Eye (tissue), 1 donor: ENCODE data around the gene STRIP2.
"Not testable (repeated sequence)": the region's sequence is repeated elsewhere in the genome, so short reads cannot be mapped to it uniquely, and the experiment has no call there.

Experiments
- DNase-seq: peaks from one replicate; pipeline ENCODE4 v3.0.0-alpha.2; 2015

The STRIP2 gene

DNA sequence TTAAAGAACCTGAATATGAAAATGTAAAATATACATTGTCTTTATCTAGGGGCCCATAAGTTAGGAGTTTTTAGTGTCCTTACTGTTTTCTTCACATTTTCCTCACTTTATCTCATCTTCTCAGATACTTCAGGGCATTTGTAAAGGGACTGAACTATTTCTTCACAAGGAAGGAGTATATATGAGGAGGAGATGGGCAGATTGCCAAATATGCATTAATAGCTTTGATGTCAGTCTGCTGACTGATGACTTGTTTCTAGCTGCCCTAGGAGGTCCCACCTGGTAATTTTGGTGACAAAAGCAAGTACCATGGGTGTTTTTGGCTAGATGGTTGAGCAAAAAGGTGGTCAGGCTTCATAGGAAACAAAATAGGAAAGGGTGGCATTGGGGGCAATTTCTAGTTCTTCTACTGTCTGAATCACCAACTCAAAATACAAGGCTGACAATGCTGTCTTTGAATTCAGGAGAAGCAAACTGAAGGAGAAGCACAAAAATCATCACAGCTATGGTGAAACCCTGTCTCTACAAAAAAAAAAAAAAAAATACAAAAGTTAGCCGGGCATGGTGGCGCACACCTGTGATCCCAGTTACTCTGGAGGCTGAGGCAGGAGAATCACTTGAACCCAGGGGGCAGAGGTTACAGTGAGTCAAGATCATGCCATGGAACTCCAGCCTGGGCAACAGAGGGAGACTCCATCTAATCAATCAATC, 10.4 kb upstream of the STRIP2 start:
- no peak for DNase-seq

DNA sequence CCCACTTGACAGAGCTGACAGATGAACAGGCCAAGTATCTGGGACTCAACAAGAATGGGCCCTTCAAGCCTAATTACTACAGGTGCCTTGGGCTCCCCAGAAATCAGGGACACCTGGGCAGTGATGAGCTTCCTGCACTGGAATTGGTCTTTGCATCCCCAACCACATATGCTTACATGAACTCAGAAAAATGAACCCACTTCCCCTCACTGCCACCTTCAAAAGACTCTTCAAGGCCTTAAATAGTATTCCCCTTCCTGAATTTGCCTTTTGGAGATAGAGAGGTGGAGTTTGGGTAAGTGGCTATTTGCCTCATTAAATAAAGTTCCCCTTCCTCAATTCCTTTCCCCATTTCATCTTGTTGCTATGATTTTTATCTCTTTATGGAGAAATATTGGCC, 7.8 kb upstream of the STRIP2 start:
- no peak for DNase-seq

DNA sequence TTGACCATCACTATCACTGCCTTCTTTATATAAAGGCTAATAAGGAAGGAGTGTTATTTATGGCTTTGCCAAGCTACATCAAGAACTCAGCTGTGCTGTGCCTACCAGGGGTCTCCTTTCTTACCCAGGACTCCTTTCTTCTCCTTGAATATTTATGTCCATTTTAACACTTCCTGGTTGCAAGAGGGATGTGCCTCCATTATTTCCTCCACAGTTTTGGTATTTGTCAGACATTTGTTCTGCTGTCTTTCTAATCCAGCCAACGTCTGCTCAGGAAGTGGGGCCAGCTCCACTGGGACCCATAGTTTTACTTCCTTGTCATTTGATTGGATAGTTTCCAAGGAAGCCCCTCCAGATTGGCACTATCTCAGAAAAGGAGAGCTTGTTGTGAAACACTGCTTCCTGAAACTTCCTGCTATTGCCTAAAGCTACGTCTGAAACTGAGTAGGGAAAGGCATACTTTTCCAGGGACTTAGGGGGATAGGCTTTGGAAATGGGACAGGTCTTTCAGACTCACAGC, 6.6 kb upstream of the STRIP2 start:
- no peak for DNase-seq

DNA sequence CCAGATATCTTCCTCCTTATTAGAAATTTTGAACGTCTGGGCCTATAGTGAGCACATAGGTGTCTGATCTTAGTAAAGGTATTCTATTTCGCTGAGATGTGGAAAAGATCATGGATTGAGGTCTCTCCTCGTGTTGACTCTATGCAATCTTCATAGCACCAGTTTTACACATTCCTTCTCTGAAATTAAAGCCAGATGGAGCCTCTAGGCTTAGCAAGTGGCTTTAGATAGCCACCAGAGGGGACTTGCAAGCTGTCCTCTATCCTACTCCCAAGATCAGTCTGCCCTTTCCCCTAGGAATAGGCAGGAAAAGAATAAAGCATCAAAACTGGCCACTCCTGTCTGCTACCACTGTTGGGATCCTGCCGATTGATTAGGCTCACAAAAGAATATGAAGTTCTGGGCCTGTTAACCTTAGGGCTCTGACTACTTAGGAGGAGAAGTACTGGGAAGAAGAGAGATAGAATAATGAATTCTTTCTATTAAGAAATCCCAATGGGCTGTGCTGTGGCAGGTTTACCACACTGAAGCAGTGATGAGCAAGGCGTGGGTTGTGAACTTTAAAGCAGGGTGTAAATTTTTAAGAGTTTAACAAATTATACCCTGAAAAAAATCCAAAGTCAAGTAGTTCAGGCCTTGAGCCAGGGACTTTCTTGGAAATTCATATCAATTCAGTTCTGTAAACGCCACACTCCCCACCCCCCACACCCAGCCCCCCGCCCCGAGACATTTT, 2.2 kb upstream of the STRIP2 start:
- DNase-seq, result no peak

DNA sequence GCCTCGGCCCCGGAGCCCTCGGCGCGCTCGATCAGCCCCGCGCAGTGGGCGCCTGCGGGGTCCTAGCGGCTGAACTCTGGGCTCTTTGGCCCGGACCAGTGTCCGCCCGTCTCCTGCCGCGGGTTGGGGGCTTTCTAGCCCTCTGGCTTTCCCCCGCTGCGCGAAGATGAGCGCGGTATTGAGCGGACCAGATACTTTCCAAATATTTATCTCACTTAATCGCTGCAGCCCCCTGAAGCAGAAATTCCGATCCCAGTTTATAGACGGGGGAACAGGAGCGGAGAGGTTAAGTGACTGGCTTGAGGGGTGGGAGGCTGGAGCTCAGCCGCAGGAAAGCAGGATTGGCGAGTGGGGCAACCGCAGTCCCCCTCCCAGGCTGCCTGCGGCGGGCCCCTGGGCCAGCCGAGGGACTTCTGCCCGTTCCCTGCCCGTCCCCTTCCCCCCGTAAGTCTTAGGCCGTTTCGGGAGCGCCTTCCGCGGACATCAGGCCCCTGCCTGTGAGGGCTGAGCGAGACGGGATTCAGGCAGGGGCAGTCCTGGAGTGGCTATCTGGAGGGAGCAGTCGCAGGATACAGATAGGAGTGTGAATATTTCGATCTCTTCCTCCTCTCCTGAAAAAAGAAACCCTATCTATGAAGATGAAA, 565 bp downstream of the STRIP2 start:
- peak; percentile 77 for DNase-seq

DNA sequence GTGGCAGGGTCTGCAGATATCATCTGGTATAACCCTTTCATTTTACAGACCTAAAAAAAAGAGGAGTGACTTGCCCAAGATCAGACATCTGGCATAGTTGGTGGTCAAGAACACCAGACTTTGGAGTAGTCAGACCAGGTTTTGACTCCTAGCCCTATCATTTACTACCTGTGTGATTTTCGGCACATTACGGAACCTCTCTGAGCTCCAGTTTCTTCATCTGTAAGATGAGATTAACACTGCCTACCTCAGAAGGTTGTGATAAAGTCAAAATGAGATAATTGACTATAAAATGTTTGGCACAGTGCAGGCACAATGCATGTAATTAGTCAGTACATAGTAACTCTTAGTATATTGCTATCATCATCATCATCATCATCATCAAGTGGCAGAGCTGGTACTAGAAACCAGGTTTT, 1.2 kb downstream of the STRIP2 start:
- no peak for DNase-seq

DNA sequence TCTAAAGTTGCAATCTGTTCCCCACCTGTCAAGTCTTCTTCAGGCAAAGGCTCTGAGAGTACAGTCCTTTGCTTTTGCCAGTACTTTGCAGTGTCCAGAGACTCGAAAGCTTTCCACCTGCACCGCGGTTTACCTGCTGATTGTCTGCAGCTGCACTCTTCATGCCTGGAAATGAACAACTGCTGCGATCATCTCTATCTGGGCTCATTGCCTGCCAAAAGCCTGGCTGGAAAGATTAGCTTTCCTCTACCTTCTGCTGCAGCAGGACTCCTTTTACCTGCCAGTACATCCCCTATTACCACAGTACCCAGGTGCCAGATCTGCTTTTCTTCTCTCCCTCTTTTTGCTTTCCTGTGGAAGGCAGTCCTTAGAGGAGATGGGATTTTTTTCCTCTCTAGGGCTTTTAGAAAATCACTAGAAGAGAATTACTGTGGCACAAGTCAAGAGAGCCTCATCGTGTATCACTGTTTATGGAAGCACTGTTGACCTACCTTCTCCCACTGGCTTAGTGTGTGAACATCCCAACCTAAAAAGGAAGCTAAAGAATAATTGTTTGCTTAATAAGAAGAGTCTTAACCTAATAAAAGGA, 2.2 kb downstream of the STRIP2 start:
- no peak for DNase-seq

DNA sequence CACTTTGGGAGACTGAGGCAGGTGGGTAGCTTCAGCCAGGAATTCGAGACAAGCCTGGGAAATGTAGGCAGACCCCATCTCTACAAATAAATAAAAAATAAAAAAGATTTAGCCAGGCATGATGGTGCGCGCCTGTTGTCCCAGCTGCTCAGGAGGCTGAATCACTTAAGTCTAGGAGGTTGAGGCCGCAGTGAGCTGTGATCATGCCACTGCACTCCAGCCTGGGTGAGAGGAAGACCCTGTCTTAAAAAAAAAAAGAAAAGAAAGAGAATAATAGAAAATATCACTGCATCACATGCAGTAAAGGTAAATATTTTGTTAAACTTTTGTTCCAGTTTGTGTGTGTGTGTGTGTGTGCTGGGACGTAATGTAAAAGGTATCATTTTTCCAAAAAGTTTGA, 3.0 kb downstream of the STRIP2 start:
- no peak for DNase-seq

DNA sequence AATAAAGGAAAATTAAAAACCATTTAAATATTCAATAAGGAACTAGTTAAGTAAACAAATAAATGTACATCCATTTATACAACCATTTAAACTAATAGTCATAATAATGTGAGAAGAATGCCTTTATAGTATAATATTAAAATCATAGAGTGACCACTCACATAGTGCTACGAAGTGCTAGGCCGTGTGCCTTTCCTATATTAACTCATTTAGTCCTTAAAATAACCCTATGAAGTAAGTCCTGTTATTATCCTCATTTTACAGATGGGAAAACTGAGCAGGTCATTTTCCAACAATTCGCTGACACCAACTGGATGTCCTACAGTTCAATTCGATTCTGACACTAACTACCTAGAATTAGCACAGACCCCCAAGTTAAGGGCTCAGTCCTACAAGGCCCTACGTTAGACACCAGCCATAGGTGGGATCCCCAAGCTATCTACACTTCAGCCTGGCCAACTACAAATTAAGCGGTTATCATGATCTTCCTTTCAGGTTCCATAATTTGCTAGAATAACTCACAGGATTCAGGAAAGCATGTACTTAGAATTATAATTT, 4.1 kb downstream of the STRIP2 start:
- DNase-seq, result no peak

DNA sequence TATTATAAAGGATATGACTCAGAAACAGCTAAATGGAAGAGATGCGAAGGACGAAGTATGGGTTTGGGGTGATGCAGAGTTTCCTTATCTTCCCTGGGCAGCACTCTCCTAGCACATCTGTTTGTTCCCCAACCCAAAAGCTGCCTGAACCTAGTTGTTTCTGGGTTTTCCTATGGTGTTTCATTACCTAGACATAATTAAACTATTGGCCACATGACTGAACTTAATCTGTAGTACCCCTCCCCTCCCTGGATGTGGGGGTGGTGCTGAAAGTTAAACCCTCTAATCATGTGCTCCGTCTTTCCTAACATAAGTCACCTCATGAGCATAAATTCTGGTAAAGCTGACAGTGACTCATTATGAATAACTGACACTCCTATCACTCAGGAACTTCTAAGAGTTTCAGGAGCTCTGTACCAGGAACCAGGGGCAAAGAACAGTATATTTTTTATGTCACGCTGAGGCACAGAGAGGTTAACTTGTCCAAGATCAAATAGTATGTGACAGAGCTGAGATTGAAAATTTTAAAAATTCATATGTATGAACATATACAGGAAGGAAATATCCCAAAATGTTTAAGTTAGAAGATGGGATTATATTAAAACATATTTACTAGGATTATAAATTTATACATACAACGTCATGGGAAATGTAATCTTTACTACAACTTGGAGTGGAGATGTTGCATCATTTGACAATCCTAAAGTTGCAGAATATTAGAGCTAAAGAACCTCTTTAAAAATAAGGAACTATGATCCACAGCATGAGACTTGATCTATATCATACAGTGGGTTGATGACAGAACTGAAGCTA, 4.8 kb downstream of the STRIP2 start:
- no peak for DNase-seq

DNA sequence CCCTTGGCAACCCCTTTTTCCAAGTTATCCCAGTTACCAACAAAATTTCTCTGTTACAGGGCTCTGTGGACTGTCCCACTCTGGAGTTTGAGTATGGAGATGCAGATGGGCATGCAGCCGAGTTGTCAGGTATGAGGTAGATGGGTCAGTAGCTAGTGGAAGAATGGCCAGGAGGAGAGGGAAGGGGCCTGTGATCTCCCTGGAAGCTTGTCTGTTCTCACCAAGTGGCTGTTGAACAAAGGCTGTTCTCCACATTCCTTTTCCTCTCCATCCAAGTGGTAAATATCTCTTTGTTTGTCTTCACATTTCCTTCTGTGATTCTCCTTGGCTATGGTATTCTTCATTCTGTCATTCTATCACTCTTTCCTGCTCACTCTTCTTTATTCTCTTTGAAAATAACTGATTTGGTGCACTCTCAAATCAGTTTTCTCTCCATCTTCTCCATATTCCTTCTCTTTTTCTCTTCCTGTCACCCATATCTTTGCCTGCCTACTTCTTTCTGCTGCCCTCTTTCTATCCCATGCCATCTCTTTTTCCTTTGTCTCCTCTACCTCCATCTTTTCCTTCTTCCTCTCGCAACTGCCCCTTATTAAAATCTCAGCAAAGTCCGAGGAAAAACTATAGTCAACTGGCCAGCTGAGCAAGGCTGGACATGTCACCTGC, 5.9 kb downstream of the STRIP2 start:
- no peak for DNase-seq

DNA sequence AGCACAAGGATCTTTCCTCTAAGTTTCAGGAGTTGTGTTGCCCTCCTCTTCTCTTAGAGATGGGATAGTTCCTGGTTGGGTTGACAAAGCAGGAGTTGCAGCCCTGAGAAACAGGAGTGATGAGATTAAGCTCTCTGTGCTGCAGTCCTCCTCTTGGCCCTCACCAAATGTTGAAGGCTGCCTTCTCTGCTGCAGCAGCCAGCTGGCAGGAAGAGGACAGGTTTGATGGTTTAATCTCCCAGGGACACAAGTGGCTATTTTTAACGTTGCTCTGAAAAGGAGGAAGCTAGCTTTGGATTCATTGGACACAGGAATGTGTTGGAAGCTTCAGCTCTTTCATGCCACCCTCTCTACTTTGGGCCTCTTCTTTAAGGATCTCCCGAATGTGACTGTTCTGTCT, 9.4 kb downstream of the STRIP2 start:
- no peak for DNase-seq

DNA sequence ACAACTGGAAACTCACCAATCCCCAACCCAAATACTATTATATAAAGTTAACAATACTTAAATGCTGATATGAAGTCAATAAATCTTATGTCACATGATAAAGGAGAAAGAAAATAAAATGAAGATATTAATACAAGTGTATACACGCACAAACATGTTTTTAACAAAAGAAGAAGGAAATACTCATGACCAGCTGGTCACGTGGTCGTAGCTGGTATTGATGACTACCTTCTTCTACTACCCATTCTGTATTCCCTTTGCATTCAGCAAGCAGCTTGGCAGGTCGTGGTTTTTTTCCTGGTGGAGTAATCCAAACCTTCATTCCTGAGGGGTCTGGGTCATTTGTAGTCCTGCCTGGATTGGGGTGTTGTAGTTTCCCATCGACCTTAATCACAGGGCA, 10.5 kb downstream of the STRIP2 start:
- not testable (repeated sequence) for DNase-seq

DNA sequence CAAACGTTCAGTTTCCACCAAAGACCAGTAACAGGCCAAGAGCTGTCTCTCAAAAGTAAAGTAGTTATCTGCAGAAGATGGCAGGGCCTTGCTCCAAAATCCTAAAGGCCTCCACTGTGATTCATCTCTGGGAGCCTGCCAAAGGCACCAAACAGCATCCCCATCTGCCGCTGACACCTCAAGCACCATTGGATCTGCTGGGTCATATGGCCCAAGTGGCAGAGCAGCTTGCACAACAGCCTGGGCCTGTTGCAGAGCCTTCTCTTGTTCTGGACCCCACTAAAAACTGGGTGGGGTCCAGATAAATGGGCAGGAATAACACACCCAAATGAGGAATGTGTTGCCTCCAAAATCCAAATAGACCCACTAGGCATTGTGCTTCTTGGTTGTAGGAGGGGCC, 12.7 kb downstream of the STRIP2 start:
- not testable (repeated sequence) for DNase-seq

DNA sequence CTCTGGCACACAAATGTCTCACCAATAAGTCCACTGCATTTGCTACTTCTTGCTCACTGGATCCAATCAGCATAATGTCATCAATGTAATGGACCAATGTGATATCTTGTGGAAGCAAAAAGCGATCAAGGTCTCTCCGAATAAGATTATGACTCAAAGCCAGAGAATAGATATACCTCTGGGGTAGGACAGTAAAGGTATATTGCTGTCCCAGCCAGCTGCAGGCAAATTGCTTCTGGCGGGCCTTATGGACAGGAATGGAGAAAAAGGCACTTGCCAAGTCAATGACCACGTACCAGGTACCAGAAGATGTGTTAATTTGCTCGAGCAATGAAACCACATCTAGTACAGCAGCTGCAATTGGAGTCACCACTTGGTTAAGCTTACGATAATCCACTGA, 13.2 kb downstream of the STRIP2 start:
- DNase-seq, result not testable (repeated sequence)

DNA sequence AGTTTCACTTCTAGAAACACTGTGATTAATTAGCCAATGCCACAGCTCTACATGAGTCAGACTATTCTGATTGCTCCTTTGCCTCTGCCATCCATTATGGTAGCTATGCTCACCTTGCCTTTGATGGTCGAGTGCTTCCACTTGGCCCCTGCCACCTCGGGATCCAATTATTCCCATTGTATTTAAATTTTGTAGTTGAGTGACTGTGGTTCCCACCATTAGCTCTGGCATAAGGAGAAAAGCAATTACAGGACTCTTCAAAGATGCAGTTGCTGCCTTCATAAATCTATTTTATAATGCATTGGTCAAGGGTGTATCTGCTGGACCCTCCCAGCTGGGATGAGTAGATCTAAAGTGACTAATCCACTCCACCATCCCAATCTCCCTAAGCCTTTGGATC, 14.4 kb downstream of the STRIP2 start:
- DNase-seq, result not testable (repeated sequence)

DNA sequence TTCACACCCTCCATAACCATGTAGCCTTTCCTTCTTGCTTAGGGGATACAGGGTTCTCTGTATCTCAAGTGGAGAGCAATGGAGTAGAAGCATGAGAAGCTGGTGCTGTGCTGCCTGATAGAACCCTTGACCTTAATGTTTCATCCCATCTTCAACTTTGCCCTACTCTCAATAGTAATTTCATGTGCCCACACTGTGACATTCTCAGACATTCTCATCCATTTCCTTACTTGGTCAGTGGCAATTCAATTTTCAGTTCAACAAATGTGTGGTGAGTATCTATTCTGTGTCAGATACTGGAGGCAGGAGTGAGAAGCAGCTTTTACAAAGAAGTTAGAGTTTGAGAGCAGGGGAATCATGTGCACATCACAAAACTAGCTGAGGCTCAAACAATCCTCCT, 16.1 kb downstream of the STRIP2 start:
- no peak for DNase-seq

DNA sequence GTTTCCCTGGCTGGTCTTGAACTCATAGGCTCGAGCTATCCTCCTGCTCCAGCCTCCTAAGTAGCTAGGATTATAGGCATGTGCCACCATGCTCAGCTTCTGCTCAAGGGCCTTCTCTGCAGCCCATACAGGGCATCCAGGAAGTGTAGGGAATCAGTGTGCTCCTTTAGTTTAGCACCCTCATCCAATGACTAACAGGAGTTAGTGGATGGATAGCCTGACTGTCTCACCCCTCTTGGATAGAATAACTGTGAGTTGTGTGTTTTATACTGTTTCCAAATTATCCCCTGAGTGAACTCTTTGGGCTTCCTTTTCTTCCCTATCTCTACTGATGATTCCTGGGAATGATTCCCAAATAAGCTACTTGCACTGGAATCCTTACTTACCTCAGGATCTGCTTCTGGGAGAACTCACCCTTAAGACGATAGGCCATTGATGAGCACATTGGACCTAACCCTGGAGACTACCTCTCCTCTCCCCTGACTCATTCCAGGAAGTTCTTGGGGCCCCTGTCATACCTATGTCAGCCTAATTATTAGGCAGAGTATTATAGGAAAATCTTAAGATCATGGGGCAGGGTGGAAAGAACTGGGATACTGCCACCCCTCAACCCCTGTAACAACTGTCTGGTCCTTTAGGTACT, 18.5 kb downstream of the STRIP2 start:
- no peak for DNase-seq

DNA sequence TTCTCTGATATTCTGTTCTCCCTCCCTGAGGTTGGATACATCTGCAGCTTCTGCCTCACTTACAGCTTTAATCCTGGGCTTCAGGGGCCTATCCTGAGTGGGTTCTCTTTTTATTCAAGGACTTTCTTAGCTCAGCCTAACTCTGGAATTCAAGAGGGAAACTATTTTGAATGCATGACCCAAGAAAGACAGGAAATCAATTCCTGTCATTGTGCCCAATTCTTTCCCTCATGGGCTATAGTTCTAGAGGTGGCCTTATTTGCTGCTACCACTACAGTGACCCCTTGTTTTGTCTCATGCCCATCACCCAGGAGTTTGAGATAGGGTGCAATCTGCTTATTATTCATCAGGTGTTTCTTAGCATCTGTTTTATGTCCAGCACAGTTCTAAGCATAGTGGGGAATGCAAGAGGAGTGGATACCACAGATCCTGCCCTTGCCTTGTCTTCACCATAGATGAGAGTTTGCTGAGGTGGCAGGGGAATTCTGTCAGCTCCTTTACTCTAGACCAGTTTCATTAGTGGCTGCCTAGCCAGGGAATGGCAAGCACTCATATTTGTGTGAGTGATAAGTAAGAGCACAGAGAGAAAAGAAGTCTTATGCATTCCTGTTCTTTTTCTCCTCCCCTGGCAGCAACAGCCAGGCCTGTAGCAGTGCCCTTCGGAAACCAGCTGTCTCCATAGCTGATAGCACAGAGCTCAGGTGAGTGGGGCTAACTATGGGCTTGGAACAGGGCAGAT, 19.4 kb downstream of the STRIP2 start:
- DNase-seq, result no peak

DNA sequence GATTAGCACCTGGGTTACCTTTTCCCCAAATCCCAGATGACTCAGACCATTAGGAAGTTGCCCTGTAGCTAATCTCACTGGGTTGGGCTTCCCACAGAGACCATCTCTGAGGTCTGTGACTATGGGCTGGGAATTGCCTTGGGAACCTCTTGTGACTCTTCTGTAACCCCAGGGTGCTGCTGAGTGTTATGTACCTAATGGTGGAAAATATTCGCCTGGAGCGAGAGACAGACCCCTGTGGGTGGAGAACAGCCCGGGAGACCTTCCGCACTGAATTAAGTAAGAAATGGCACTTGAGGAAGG, 20.0 kb downstream of the STRIP2 start:
- no peak for DNase-seq

DNA sequence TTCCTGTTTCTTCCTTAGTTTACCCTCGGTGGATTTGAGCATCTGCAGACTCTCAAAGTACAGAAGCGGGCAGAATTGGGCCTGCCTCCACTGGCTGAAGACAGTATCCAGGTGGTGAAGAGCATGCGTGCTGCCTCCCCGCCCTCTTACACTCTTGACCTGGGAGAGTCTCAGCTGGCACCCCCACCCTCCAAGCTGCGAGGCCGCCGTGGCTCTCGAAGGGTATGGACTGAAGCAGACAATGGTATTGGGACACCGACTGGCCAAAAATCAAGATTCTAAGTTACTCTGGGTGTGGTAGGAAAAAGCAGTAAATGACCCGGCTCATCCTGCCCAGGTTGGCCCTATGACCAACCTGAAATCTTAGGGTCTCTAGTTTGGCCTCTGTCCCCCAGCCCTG, 22.2 kb downstream of the STRIP2 start:
- no peak for DNase-seq
